OCI-LY3 (cell line): ENCODE data around the gene OPRL1.

Source experiments
- H2AFZ ChIP-seq: fragments of 200-600, 300-600 bp; shearing (Covaris generic); 2 replicates; pipeline ENCODE4 v1.6.0; 2014; ENCODE audit warnings: antibody characterized with exemption, low read depth, low read length
- H3K27ac ChIP-seq: fragments of 200-600, 300-600 bp; sonication (generic); 2 replicates; pipeline ENCODE4 v1.5.1; 2014; ENCODE audit warnings: mild to moderate bottlenecking, low read length, moderate library complexity, mixed read lengths
- H3K27me3 ChIP-seq: fragments of 200-600, 300-600 bp; sonication (generic); 2 replicates; pipeline ENCODE4 v1.6.1; 2014; ENCODE audit warnings: low read depth, low read length, mixed read lengths
- H3K36me3 ChIP-seq: fragments of 200-600, 300-600 bp; sonication (generic); replicated peaks from 2 replicates; pipeline ENCODE3; 2014; ENCODE audit warnings: low read depth, low read length, mixed read lengths
- H3K4me1 ChIP-seq: fragments of 300-600, 200-600 bp; sonication (generic); 2 replicates; pipeline ENCODE4 v1.6.1; 2014; ENCODE audit warnings: low read length, mixed read lengths
- H3K4me2 ChIP-seq: fragments of 200-600, 300-600 bp; sonication (generic); 2 replicates; pipeline ENCODE4 v1.6.1; 2014; ENCODE audit warnings: low read length, mixed read lengths
- H3K4me3 ChIP-seq: fragments of 300-600, 200-600 bp; sonication (generic); 2 replicates; pipeline ENCODE4 v1.5.1; 2014; ENCODE audit warnings: antibody characterized with exemption, mild to moderate bottlenecking, low read length, moderate library complexity
- H3K79me2 ChIP-seq: fragments of 300-600, 200-600 bp; shearing (Covaris generic); 2 replicates; pipeline ENCODE4 v1.6.1; 2014; ENCODE audit warnings: mild to moderate bottlenecking, low read length, mixed read lengths
- H3K9ac ChIP-seq: fragments of 300-600, 200-600 bp; shearing (Covaris generic); 2 replicates; pipeline ENCODE4 v1.6.0; 2014; ENCODE audit warnings: mild to moderate bottlenecking, low read length, moderate library complexity
- H3K9me3 ChIP-seq: fragments of 200-600, 300-600 bp; shearing (Covaris generic); 2 replicates; pipeline ENCODE4 v1.6.1; 2014; ENCODE audit warnings: low read length, mixed read lengths; ENCODE audit not compliant: insufficient read depth
- H4K20me1 ChIP-seq: fragments of 200-600, 300-600 bp; sonication (generic); 2 replicates; pipeline ENCODE4 v1.6.1; 2016; ENCODE audit warnings: low read length, mixed read lengths; ENCODE audit not compliant: insufficient read depth
- CTCF ChIP-seq: fragments of 200-600, 300-600 bp; sonication (generic); IDR thresholded peaks from 2 replicates; pipeline ENCODE4 v1.5.1; 2014; ENCODE audit warnings: antibody characterized with exemption, low read length, low read depth
- EZH2phosphoT487 ChIP-seq: fragments of 200-600 bp; shearing (Covaris generic); IDR thresholded peaks from 2 replicates; pipeline ENCODE4 v1.6.1; 2018; ENCODE audit warnings: antibody characterized with exemption, mixed run types, low read depth

Gene OPRL1

GRCh38 chr20:64105846-64106434, 26.1 kb downstream of the OPRL1 start:
- Histone ChIP-seq H3K36me3 (no peaks in the 10 kb centered on the region), H3K79me2 (no peaks in the 10 kb centered on the region), H3K4me3 (no peak overlapping the region), H3K9me3 (no peaks in the 10 kb centered on the region), H3K27me3 (peaks cover 11% of the 10 kb centered on the region), H3K9ac (no peak overlapping the region), H3K27ac (no peak overlapping the region), H4K20me1 (no peaks in the 10 kb centered on the region), H3K4me2 (no peak overlapping the region), H3K4me1 (peaks cover 20% of the 10 kb centered on the region), H2AFZ (no peak overlapping the region)
- no peak for TF ChIP-seq CTCF
- no peak for TF ChIP-seq EZH2phosphoT487

- peaks cover 5% of the 10 kb centered on the region for H3K27me3 ChIP-seq
- H3K4me1 ChIP-seq = peaks cover 15% of the 10 kb centered on the region
- no peaks in the 10 kb centered on the region for H4K20me1 ChIP-seq
- H3K4me2 ChIP-seq = no peak overlapping the region
- TF ChIP-seq EZH2phosphoT487 (no peak), CTCF (no peak)
- H3K4me3 ChIP-seq = no peak overlapping the region
- no peaks in the 10 kb centered on the region for H3K79me2 ChIP-seq
- no peak overlapping the region for H3K27ac ChIP-seq
- H3K9ac ChIP-seq = no peak overlapping the region
- H3K9me3 ChIP-seq = no peaks in the 10 kb centered on the region
- no peak overlapping the region for H2AFZ ChIP-seq
- no peaks in the 10 kb centered on the region for H3K36me3 ChIP-seq
These were observed 26.6 kb downstream of the OPRL1 start for GRCh38 chr20:64106435-64106961.

GRCh38 chr20:64106981-64107735, 27.3 kb downstream of the OPRL1 start, which contains the start of gene NPBWR2:
TSS of gene NPBWR2 (minus strand) at chr20:64107565. CDS start at chr20:64106831, 734 bp downstream.
- Histone ChIP-seq H3K4me2 (peak within 1 kb of the TSS; percentile 74), H3K9me3 (no peaks in the 10 kb centered on the region), H3K4me3 (peak within 1 kb of the TSS; percentile 40), H3K27ac (no peak within 1 kb of the TSS), H4K20me1 (no peaks in the 10 kb centered on the region), H2AFZ (peak within 1 kb of the TSS; percentile 18; the same call in 1 of the 2 replicates), H3K27me3 (0 out of 2 replicates have a peak, but pooled peaks cover 3% of the 10 kb centered on the region), H3K9ac (no peak within 1 kb of the TSS; the same call in 1 of the 2 replicates), H3K79me2 (no peaks in the 10 kb centered on the region), H3K36me3 (no peaks in the 10 kb centered on the region), H3K4me1 (peaks cover 11% of the 10 kb centered on the region)
- TF ChIP-seq EZH2phosphoT487 = no peak
- no peak for TF ChIP-seq CTCF
